ENCODE measurements around the gene SOX12. TPM values are rescaled to one million over a fixed set of nuclear protein-coding genes. Genes with fewer than 3 reads are reported as not detected.

SOX12 gene
- total RNA-seq, 1 donor from 2014 or later = 5.3 TPM

GRCh38 chr20:347317-347639 is 21.9 kb downstream of the SOX12 start:
- no peaks in the 10 kb centered on the region for H3K9me3 Mint-ChIP-seq
- H4K20me1 ChIP-seq (ENCODE audit: low read depth) = peaks cover 7% of the 10 kb centered on the region
- H3K9ac ChIP-seq = no peak overlapping the region
- H3K4me1 Mint-ChIP-seq = peaks cover 16% of the 10 kb centered on the region
- peaks cover 12% of the 10 kb centered on the region for H3K36me3 Mint-ChIP-seq
- DNase-seq (ENCODE audit: low spot score) = peak; percentile 20
- TF ChIP-seq EZH2phosphoT487 (IDR thresholded peaks at IDR 0.05) (no peak), CTCF (IDR thresholded peaks at IDR 0.05) (no peak), EZH2 (IDR thresholded peaks at IDR 0.05) (no peak)
- H3K27ac ChIP-seq = no peak overlapping the region
- H3K4me2 ChIP-seq = peak overlapping the region; percentile 78
- peak overlapping the region; percentile 79 for H3K4me3 ChIP-seq
- no peaks in the 10 kb centered on the region for H3K27me3 ChIP-seq
- H3K4me3 Mint-ChIP-seq = peak overlapping the region; percentile 89
- H3K4me1 ChIP-seq = peaks cover 5% of the 10 kb centered on the region
- H3K27ac Mint-ChIP-seq = no peak overlapping the region
- peak overlapping the region; percentile 74 for H2AFZ ChIP-seq (replicated peaks)
- H3K27me3 Mint-ChIP-seq (ENCODE audit: insufficient read depth, low read depth) = no peaks in the 10 kb centered on the region
- peaks cover 32% of the 10 kb centered on the region for H3F3A ChIP-seq (ENCODE audit: low read depth)
- H3K79me2 ChIP-seq (ENCODE audit: low read depth) = no peaks in the 10 kb centered on the region
- H3K9me3 ChIP-seq (ENCODE audit: low read depth) = no peaks in the 10 kb centered on the region
- no peaks in the 10 kb centered on the region for H3K36me3 ChIP-seq

- Histone ChIP-seq H3K27me3 (no peaks in the 10 kb centered on the region), H3F3A (ENCODE audit: low read depth) (peaks cover 32% of the 10 kb centered on the region), H3K27ac (no peak overlapping the region), H3K36me3 (no peaks in the 10 kb centered on the region), H3K4me2 (peak overlapping the region; percentile 78), H3K4me3 (peak overlapping the region; percentile 79), H3K9ac (no peak overlapping the region), H4K20me1 (ENCODE audit: low read depth) (peaks cover 7% of the 10 kb centered on the region), H3K4me1 (peaks cover 5% of the 10 kb centered on the region), H2AFZ (replicated peaks) (peak overlapping the region; percentile 74), H3K9me3 (ENCODE audit: low read depth) (no peaks in the 10 kb centered on the region), H3K79me2 (ENCODE audit: low read depth) (no peaks in the 10 kb centered on the region)
- no peaks in the 10 kb centered on the region for H3K9me3 Mint-ChIP-seq
- peak overlapping the region; percentile 34 for H3K27ac Mint-ChIP-seq
- H3K4me3 Mint-ChIP-seq = peak overlapping the region; percentile 89
- TF ChIP-seq EZH2phosphoT487 (IDR thresholded peaks at IDR 0.05) = no peak
- TF ChIP-seq EZH2 (IDR thresholded peaks at IDR 0.05) = no peak
- no peak for TF ChIP-seq CTCF (IDR thresholded peaks at IDR 0.05)
- H3K27me3 Mint-ChIP-seq (ENCODE audit: insufficient read depth, low read depth) = no peaks in the 10 kb centered on the region
- H3K4me1 Mint-ChIP-seq = peaks cover 16% of the 10 kb centered on the region
- peaks cover 12% of the 10 kb centered on the region for H3K36me3 Mint-ChIP-seq
- peak; percentile 98 for DNase-seq (ENCODE audit: low spot score)
Observed at GRCh38 chr20:347640-348484, 22.5 kb downstream of the SOX12 start.

- H3K4me3 Mint-ChIP-seq = peak overlapping the region; percentile 89
- Histone ChIP-seq H3K9ac (no peak overlapping the region), H3K27ac (no peak overlapping the region)
Observed at GRCh38 chr20:348972-349841, 23.9 kb downstream of the SOX12 start.

More at GRCh38 chr20:348972-349841, 23.9 kb downstream of the SOX12 start:
- TF ChIP-seq EZH2phosphoT487 (IDR thresholded peaks at IDR 0.05) (no peak), EZH2 (IDR thresholded peaks at IDR 0.05) (no peak), CTCF (IDR thresholded peaks at IDR 0.05) (no peak)
- no peaks in the 10 kb centered on the region for H3K27me3 Mint-ChIP-seq (ENCODE audit: insufficient read depth, low read depth)
- H3K9me3 ChIP-seq (ENCODE audit: low read depth) = no peaks in the 10 kb centered on the region
- H4K20me1 ChIP-seq (ENCODE audit: low read depth) = peaks cover 13% of the 10 kb centered on the region
- H3K9me3 Mint-ChIP-seq = no peaks in the 10 kb centered on the region
- peaks cover 32% of the 10 kb centered on the region for H3F3A ChIP-seq (ENCODE audit: low read depth)
- H3K79me2 ChIP-seq (ENCODE audit: low read depth) = no peaks in the 10 kb centered on the region
- H3K36me3 ChIP-seq = no peaks in the 10 kb centered on the region
- peaks cover 5% of the 10 kb centered on the region for H3K4me1 ChIP-seq
- no peak overlapping the region for H3K4me2 ChIP-seq
- no peak for DNase-seq (ENCODE audit: low spot score)
- H3K27ac Mint-ChIP-seq = no peak overlapping the region
- no peak overlapping the region for H3K4me3 ChIP-seq
- H2AFZ ChIP-seq (replicated peaks) = no peak overlapping the region
- H3K27me3 ChIP-seq = no peaks in the 10 kb centered on the region
- H3K4me1 Mint-ChIP-seq = peaks cover 16% of the 10 kb centered on the region
- peaks cover 12% of the 10 kb centered on the region for H3K36me3 Mint-ChIP-seq

All from neural progenitor cell (in vitro differentiated cells).